Mucosa of rectum (tissue), 2 donors: ENCODE data around the gene USH2A.

Source experiments
- H3K27ac ChIP-seq, 2 donors: one replicate each; pipeline ENCODE4 v1.7.0; 2013; ENCODE audit warnings: inconsistent platforms in 2 of 2, low read depth in 2 of 2, low read length in 2 of 2
- H3K27me3 ChIP-seq, 2 donors: one replicate each; pipeline ENCODE4 v1.7.0; 2013; ENCODE audit warnings: low read length in 2 of 2; ENCODE audit not compliant: control insufficient read depth in 2 of 2, insufficient read depth in 2 of 2
- H3K36me3 ChIP-seq, 2 donors: one replicate each; pipeline ENCODE4 v1.7.0; 2013; ENCODE audit warnings: low read length in 2 of 2; ENCODE audit not compliant: control insufficient read depth in 2 of 2, insufficient read depth in 2 of 2
- H3K4me1 ChIP-seq, 2 donors: one replicate each; pipeline ENCODE4 v1.7.0; 2013; ENCODE audit warnings: low read length in 2 of 2, mild to moderate bottlenecking in 1 of 2; ENCODE audit not compliant: control insufficient read depth in 2 of 2, insufficient read depth in 2 of 2
- H3K4me3 ChIP-seq, 2 donors: one replicate each; pipeline ENCODE4 v1.7.0; 2013; ENCODE audit warnings: low read length in 2 of 2
- H3K9ac ChIP-seq, 2 donors: one replicate each; pipeline ENCODE4 v1.7.0; 2013; ENCODE audit warnings: low read length in 2 of 2, low read depth in 1 of 2, mild to moderate bottlenecking in 1 of 2
- H3K9me3 ChIP-seq, 2 donors: one replicate each; pipeline ENCODE4 v1.7.0; 2013; ENCODE audit warnings: low read length in 2 of 2; ENCODE audit not compliant: control insufficient read depth in 2 of 2
- donor health status: healthy.
- donor health status: Normal muscosa, but diverticular disease.

Gene USH2A

DNA sequence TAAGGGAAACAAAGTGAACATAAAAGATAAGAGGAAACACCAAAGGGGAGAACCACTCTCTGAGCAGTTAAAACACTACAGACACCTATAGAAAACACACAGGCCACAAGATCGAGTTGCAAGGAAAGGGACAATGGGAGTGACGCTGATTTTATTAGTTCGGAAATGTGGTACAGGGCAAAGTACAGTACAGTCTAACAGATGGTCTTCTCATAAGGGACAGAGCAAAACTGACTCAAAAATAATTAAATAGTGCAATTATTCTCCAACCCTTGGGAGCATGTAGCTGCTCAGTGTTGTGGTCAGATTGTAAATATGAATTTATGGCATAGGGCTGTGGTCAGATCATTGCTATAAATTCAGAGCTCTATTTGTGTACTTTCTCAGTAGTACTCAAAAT is 352.0 kb downstream of the USH2A start:
- no peak overlapping the region for H3K9ac ChIP-seq
- no peaks in the 10 kb centered on the region for H3K4me1 ChIP-seq
- H3K4me3 ChIP-seq = no peak overlapping the region
- no peak overlapping the region for H3K27ac ChIP-seq
- H3K27me3 ChIP-seq = no peaks in the 10 kb centered on the region
- no peaks in the 10 kb centered on the region for H3K9me3 ChIP-seq
- H3K36me3 ChIP-seq = no peaks in the 10 kb centered on the region

DNA sequence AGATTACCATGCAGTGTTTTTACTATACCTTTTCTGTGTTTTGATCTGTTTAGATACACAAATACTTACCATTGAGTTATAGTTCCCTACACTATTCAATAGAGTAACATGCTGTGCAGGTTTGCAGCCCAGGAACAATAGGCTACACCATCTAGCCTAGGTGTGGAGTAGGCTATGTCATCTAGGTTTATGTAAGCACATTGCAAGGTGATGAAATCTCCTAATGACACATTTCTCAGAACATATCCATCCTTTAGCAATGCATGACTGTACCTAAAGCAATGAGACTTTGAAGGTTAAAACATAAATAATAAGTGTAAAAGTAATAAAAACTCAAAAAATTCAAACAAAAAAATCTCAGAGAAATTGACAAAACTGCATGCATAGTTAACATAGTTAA is 358.6 kb downstream of the USH2A start:
- H3K27me3 ChIP-seq = no peaks in the 10 kb centered on the region
- no peak overlapping the region for H3K4me3 ChIP-seq
- no peak overlapping the region for H3K9ac ChIP-seq
- no peaks in the 10 kb centered on the region for H3K36me3 ChIP-seq
- no peak overlapping the region for H3K27ac ChIP-seq
- H3K4me1 ChIP-seq = no peaks in the 10 kb centered on the region
- no peaks in the 10 kb centered on the region for H3K9me3 ChIP-seq

DNA sequence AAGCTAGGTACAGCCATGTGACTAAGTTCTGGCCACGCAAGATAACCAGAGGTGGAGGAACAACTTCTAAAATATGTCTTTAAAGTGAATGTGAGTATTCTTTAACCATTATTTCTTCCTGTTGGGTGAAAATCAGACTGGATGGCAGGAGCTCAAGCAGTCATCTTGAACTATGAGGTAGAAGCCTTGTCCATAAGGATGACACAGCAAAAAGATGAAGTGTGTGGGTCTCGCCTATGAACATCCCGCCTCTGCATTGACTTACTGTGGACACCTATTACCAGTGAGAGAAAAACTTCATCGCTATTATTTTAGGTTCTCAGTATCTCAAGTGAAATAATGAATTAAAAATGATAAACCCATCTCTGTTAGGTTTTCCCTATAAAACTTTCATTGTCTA is 365.3 kb downstream of the USH2A start:
- Histone ChIP-seq H3K9me3 (no peaks in the 10 kb centered on the region), H3K27ac (no peak overlapping the region), H3K4me1 (no peaks in the 10 kb centered on the region), H3K4me3 (no peak overlapping the region), H3K27me3 (no peaks in the 10 kb centered on the region), H3K9ac (no peak overlapping the region), H3K36me3 (no peaks in the 10 kb centered on the region)

DNA sequence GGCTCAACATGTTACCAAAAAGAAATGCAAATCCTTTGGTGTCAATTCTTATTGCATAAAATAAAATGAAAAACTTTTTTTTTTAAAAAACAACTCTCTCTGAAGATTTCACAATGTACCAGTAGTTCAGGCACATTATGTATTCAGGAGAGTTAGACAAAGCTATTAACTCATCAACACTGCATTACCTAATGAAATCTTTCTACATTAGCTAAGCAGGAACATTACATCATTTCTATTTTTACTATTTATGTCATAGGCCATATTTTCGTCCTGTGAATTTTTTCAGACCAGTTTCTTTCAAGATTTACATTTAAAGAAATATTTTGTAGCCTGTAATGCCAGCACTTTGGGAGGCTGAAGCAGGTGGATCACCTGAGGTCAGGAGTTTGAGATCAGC is 366.2 kb downstream of the USH2A start:
- H3K4me1 ChIP-seq = no peaks in the 10 kb centered on the region
- H3K36me3 ChIP-seq = no peaks in the 10 kb centered on the region
- H3K9me3 ChIP-seq = no peaks in the 10 kb centered on the region
- no peak overlapping the region for H3K4me3 ChIP-seq
- no peak overlapping the region for H3K9ac ChIP-seq
- no peaks in the 10 kb centered on the region for H3K27me3 ChIP-seq
- H3K27ac ChIP-seq = no peak overlapping the region

DNA sequence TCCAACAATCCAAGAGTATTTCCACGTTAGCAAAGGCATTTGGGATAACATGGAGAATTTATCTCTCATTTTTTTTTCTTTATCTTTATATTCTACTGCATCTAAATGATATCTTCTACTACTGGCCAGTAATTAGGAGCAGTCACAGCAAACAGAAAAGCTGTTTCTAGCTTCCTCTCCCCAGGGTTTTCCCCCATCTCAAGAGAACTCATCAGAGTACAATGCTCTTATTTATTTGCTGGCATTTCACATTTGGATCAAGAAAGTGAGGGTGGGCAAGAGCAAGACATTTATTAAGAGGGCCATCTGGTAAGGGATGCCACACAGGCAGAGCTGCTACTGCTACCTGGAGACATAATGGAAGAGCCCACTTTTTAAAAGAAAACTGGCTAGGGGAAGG is 368.2 kb downstream of the USH2A start:
- no peaks in the 10 kb centered on the region for H3K27me3 ChIP-seq
- H3K36me3 ChIP-seq = no peaks in the 10 kb centered on the region
- no peaks in the 10 kb centered on the region for H3K4me1 ChIP-seq
- H3K4me3 ChIP-seq = no peak overlapping the region
- no peak overlapping the region for H3K9ac ChIP-seq
- H3K9me3 ChIP-seq = no peaks in the 10 kb centered on the region
- H3K27ac ChIP-seq = no peak overlapping the region

DNA sequence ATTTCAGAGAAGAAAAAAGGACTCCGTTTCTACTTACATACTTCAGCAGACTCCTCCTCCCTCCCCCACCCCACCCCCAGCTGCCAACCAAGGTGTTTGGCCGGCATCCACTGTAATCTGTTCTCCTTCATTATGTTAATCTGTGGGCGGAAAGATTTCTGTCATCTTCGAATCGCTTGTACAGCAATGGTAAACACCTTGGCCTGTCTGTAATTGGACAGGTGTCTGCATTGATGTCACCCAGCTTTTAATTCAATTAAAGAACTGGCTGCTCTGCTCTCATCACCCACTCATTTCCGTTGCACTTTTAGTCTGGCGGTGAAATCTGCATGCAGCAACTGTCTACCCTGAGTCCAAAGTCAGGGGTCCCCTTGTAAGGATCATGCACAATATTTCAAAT is 368.6 kb downstream of the USH2A start:
- Histone ChIP-seq H3K9me3 (no peaks in the 10 kb centered on the region), H3K9ac (no peak overlapping the region), H3K4me1 (no peaks in the 10 kb centered on the region), H3K27ac (no peak overlapping the region), H3K36me3 (no peaks in the 10 kb centered on the region), H3K27me3 (no peaks in the 10 kb centered on the region), H3K4me3 (no peak overlapping the region)

DNA sequence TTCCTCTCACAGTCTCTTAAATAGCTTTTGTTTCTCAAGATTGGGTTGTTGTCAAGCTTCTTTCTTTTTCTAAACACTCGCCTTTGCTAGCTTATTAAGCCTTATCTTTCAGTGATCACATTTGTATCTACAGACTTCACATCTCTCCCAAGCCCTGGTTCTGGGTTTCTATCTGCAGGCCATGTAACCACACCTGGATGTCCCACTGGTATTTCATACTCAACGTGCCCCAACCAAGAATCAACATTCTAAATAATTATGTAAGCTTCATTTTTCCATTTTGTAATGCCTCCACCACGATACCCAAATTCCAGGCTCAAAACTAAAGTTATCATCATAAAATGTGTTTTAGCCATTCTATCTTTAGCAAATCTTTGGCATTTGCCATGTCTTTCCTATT is 372.2 kb downstream of the USH2A start:
- H3K27ac ChIP-seq = no peak overlapping the region
- no peaks in the 10 kb centered on the region for H3K36me3 ChIP-seq
- H3K27me3 ChIP-seq = no peaks in the 10 kb centered on the region
- no peak overlapping the region for H3K4me3 ChIP-seq
- no peaks in the 10 kb centered on the region for H3K4me1 ChIP-seq
- H3K9ac ChIP-seq = no peak overlapping the region
- H3K9me3 ChIP-seq = no peaks in the 10 kb centered on the region

DNA sequence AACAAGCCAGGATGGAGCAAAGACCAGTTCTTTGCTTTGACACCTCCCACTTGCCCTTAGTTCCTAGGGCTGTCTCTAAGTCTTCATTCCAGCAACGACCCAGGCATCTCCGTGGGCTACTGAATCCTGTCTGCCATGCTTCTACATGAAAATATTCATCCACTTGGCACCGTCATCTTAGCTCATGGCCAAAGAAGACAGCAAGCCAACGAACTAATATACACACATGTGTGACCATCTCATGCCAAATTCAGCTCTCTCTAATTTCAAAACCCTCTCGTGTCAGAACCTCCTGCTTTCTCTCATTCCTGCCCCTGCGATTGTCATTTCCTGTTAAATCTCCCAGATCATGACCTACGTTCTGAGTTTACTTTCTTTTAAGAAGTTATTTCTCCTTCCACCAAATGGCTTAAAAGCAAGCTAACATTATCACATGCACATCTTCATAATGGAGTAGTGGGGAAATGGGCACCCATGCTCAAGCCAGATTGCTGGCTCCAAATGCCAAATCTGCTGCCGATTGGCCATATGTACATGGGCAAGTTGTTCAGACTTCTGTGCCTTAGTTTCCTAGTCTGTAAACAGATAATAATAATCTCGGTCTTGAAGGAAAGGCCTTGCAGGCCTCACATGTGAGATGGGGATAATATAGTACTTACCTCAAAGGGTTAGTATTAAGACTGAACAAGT is 373.4 kb downstream of the USH2A start:
- H3K36me3 ChIP-seq = no peaks in the 10 kb centered on the region
- H3K9me3 ChIP-seq = no peaks in the 10 kb centered on the region
- no peaks in the 10 kb centered on the region for H3K27me3 ChIP-seq
- no peak overlapping the region for H3K4me3 ChIP-seq
- H3K4me1 ChIP-seq = no peaks in the 10 kb centered on the region
- H3K27ac ChIP-seq = no peak overlapping the region
- no peak overlapping the region for H3K9ac ChIP-seq

DNA sequence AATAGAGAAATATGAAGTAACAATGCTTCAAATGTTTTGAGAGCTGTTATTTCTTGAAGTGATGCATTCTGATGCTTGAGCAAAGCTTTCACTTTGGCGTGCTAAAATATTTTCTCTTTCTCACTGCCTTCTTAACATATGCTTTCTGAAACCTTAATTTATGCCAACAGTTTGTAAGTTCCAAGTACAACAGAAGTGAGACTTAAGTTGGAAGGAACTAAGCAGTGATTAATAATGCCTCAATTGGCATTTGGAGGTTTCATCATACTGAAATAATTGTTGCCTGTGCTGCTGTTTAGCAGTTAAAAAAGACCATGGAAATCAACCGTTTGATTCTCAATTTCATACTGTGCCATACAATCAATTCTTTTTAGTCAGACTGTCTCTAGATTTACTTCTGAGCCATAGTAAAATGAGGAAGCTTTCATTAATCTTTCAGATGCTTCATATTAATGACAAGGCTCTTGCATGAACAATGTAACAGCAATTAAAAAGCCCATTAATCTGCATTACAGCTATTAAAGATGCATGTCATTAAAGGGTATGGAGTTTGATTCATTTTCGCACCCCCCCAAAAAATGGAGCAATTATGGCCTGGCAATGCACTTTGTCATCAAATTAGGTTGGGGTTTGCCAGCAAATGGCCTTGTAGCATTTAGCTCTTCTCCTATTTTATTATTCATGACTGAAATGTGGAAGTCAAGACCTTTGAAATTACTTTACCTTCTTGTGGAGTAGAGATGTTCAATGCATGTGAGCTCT is 375.3 kb downstream of the USH2A start:
- H3K9me3 ChIP-seq = no peaks in the 10 kb centered on the region
- H3K36me3 ChIP-seq = no peaks in the 10 kb centered on the region
- no peaks in the 10 kb centered on the region for H3K27me3 ChIP-seq
- H3K4me1 ChIP-seq = no peaks in the 10 kb centered on the region
- H3K9ac ChIP-seq = no peak overlapping the region
- H3K27ac ChIP-seq = no peak overlapping the region
- no peak overlapping the region for H3K4me3 ChIP-seq

DNA sequence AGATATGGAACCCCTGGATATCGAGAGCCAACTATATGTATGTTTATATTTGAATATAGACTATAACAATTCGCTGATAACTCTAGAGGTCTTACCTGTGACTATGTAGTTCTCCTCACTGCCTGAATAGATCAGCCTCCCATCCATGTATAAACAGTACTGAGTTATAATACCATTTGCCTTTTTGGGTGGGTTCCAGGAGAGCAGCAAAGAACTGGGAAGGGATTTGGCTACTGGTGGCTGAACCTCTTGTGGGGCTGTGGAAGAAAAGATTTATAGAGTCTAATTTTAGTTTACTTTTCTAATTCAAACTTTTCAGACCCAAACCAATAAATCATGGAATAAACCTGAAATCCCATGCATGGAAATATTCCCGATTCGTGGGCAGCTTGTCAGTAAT is 376.9 kb downstream of the USH2A start:
- Histone ChIP-seq H3K36me3 (no peaks in the 10 kb centered on the region), H3K9ac (no peak overlapping the region), H3K4me1 (no peaks in the 10 kb centered on the region), H3K27me3 (no peaks in the 10 kb centered on the region), H3K27ac (no peak overlapping the region), H3K4me3 (no peak overlapping the region), H3K9me3 (no peaks in the 10 kb centered on the region)
